ENCODE data around the gene ARIH1. TPM values are rescaled to one million over a fixed set of nuclear protein-coding genes. Genes with fewer than 3 reads are reported as not detected.

ARIH1 gene
- total RNA-seq, 2 donors from 2014 or later, result 102 to 151 TPM

DNA sequence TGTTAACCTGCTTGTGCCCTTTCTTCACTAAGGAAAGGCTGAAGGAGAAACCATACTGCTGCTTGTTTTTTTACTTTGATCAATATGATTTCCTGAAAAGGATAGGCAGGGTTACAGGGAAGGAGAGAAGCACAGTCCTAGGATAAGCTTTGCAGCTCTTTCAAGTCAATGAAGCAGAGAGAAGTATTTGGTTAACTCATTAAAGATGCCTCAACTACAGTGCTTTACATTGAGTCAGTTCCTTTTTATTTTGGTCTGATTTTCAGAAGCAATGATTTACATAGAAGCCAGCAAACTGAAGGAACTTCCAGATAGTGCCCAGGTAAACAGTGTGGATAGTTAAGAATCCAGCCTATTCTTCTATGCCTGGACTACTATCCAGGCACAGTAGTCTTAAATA is 64.8 kb downstream of the ARIH1 start:
- DNase-seq, result no peak
- intact Hi-C loops (cut with DNase I), result no loop called here
- H3K27me3 ChIP-seq, result no peaks in the 10 kb centered on the region
- no peaks in the 10 kb centered on the region for H3K36me3 ChIP-seq
- H3K9ac ChIP-seq (ENCODE audit: low read depth in 2 of 2, low read length in 2 of 2), result no peak overlapping the region
- no peaks in the 10 kb centered on the region for H3K9me3 ChIP-seq
- H3K4me1 ChIP-seq, result no peaks in the 10 kb centered on the region
- TF ChIP-seq, protein P1, sequence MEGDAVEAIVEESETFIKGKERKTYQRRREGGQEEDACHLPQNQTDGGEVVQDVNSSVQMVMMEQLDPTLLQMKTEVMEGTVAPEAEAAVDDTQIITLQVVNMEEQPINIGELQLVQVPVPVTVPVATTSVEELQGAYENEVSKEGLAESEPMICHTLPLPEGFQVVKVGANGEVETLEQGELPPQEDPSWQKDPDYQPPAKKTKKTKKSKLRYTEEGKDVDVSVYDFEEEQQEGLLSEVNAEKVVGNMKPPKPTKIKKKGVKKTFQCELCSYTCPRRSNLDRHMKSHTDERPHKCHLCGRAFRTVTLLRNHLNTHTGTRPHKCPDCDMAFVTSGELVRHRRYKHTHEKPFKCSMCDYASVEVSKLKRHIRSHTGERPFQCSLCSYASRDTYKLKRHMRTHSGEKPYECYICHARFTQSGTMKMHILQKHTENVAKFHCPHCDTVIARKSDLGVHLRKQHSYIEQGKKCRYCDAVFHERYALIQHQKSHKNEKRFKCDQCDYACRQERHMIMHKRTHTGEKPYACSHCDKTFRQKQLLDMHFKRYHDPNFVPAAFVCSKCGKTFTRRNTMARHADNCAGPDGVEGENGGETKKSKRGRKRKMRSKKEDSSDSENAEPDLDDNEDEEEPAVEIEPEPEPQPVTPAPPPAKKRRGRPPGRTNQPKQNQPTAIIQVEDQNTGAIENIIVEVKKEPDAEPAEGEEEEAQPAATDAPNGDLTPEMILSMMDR (IDR thresholded peaks at IDR 0.05), result no peak
- no peak overlapping the region for H3K27ac ChIP-seq
- no peak overlapping the region for H3K4me3 ChIP-seq

DNA sequence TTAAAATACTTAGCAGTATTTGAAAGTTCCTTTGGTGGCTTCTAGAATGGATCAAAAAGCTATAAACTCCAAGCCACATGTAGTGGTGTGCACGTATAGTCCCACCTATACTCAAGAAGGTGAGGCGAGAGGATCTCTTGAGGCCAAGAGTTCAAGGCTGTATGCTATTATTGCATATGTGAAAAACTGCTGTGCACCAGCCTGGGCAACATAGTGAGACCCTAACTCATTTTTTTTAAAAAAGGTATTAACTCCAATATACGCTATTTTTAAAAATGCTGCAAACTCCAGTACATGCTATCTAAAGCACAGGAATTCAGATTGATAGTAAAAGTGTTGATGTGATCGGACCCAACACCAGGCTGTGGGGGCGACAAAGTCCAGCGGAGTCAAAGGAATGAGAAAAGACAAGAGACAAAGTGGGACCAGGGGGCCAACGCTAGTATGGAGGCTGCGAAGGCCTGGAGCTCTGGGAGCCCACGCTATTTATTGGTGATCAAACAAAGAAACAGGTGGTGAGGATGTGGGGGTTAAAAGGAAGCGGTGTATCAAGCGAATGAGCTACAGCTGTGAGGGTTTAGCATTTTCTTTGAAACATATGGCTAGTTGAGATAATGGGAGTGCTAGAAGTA is 66.6 kb downstream of the ARIH1 start:
- TF ChIP-seq, protein P1 (IDR thresholded peaks at IDR 0.05), result no peak
- no peak overlapping the region for H3K9ac ChIP-seq (ENCODE audit: low read depth in 2 of 2, low read length in 2 of 2)
- no peak overlapping the region for H3K27ac ChIP-seq
- H3K4me3 ChIP-seq, result no peak overlapping the region
- no peaks in the 10 kb centered on the region for H3K27me3 ChIP-seq
- no peaks in the 10 kb centered on the region for H3K4me1 ChIP-seq
- no peaks in the 10 kb centered on the region for H3K9me3 ChIP-seq
- no peak for DNase-seq
- no peaks in the 10 kb centered on the region for H3K36me3 ChIP-seq
- intact Hi-C loops (cut with DNase I), result no loop called here

DNA sequence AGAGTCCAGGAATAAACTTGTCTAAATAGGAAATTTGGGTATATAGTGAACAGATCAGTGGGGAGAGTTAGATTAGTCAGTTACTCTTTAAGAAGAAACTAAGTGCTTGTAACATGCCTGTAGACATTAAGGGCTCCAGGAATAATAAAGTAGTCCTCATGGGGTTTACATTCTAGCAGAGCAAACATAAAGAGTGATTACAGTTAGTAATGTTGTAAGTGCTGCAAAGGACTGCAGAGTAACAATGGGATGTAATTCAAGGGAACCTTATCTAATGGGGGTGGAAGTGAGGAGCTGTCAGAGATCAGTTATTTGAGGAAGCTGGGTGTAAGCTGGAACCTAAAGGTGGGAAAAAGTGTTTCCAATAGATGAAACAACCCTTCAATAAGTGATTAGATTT is 67.5 kb downstream of the ARIH1 start:
- TF ChIP-seq, protein P1 (IDR thresholded peaks at IDR 0.05), result no peak
- intact Hi-C loops (cut with DNase I), result no loop called here

DNA sequence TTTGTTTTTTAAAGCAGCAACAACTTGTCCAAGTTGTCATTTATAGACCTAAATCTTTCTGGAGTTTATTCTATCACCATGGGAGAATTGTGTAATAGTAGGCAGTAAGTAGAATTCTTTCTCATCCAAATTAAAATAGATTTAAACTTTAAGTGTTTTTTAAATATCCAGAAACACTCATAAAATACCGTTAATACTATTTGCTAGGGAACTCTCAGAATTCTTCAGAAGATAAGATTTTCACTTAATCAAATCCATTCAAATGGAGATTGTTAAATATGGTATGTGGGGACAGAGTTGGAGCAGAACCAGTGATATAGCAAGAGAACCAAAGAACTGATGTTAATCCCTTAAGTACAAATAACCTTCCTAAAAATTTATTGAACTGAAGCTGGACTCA is 71.0 kb downstream of the ARIH1 start:
- Histone ChIP-seq H3K27me3 (no peaks in the 10 kb centered on the region), H3K27ac (no peak overlapping the region), H3K36me3 (no peaks in the 10 kb centered on the region), H3K9me3 (no peaks in the 10 kb centered on the region), H3K4me1 (no peaks in the 10 kb centered on the region), H3K4me3 (no peak overlapping the region), H3K9ac (ENCODE audit: low read depth in 2 of 2, low read length in 2 of 2) (no peak overlapping the region)
- no peak for DNase-seq
- intact Hi-C loops (cut with DNase I), result no loop called here
- TF ChIP-seq, protein P1 (IDR thresholded peaks at IDR 0.05), result no peak

More for the DNA sequence above, 67.5 kb downstream of the ARIH1 start:
- Histone ChIP-seq H3K9me3 (no peaks in the 10 kb centered on the region), H3K4me3 (no peak overlapping the region), H3K36me3 (no peaks in the 10 kb centered on the region), H3K27me3 (no peaks in the 10 kb centered on the region), H3K27ac (no peak overlapping the region), H3K9ac (ENCODE audit: low read depth in 2 of 2, low read length in 2 of 2) (no peak overlapping the region), H3K4me1 (no peaks in the 10 kb centered on the region)
- DNase-seq, result no peak

DNA sequence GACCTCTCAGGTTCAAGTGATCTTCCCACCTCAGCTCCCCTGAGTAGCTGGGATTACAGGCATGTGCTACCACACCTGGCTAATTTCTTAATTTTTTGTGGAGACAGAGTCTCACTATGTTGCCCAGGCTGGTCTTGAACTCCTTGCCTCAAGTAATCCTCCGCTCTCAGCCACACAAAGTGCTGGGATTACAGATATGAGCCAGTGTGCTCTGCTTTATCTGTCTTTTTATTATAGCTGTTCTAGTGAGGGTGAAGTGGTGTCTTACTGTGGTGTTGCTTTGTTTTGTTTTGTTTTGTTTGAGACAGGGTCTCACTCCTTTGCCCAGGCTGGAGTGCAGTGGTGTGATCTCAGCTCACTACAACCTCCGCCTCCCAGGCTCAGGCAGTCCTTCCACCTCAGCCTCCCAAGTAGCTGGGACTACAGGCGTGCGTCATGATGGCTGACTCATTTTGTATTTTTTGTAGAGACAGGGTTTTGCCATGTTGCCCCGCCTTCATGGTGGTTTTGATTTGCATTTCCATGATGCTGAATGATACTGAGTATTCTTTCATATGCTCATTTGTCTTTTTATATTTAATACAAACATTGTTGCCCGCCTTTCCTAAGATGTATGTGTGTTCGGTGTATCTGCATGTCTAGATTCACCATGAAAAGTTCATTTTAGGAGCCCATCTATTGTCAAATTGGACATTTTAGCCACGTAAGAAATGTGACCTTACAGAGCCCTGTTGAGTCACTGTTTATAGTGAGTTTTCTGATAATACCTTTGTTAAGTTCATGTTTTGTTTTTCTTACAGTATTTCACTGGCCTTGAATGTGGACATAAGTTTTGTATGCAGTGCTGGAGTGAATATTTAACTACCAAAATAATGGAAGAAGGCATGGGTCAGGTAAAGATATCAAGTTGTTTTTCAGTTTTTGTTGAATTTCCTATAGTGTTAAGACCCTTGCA is 80.6 kb downstream of the ARIH1 start:
- no peaks in the 10 kb centered on the region for H3K27me3 ChIP-seq
- no peaks in the 10 kb centered on the region for H3K4me1 ChIP-seq
- no peaks in the 10 kb centered on the region for H3K9me3 ChIP-seq
- H3K36me3 ChIP-seq, result no peaks in the 10 kb centered on the region
- no peak for DNase-seq
- H3K9ac ChIP-seq (ENCODE audit: low read depth in 2 of 2, low read length in 2 of 2), result no peak overlapping the region
- no peak overlapping the region for H3K27ac ChIP-seq
- intact Hi-C loops (cut with DNase I), result no loop called here
- no peak overlapping the region for H3K4me3 ChIP-seq
- TF ChIP-seq, protein P1 (IDR thresholded peaks at IDR 0.05), result no peak
